Vagina (tissue), 2 donors: ENCODE results near the gene BBIP1. TPM values are rescaled to one million over a fixed set of nuclear protein-coding genes. Genes with fewer than 3 reads are reported as not detected.

Source experiments
- DNase-seq, 2 donors: peaks; one replicate each; pipeline ENCODE4 v3.0.0-alpha.2; 2017; ENCODE audit errors: extremely low spot score in 2 of 2
- H3K27ac ChIP-seq: fragments of 200-600 bp; sonication (generic); one replicate; pipeline ENCODE4 v1.5.1; 2019
- H3K27me3 ChIP-seq: fragments of 200-600 bp; sonication (generic); one replicate; pipeline ENCODE4 v1.5.1; 2019
- H3K36me3 ChIP-seq, 2 donors: fragments of 200-600 bp; sonication (generic); one replicate each; pipeline ENCODE4 v1.5.1; 2017 to 2019
- H3K4me1 ChIP-seq: fragments of 200-600 bp; sonication (generic); one replicate; pipeline ENCODE4 v1.5.1; 2019
- H3K4me3 ChIP-seq, 2 donors: fragments of 200-600 bp; sonication (generic); 1 replicate in 1 of 2; 2 replicates in 1 of 2; pipeline ENCODE4 v1.5.1; 2016 to 2019
- H3K9me3 ChIP-seq: fragments of 200-600 bp; sonication (generic); one replicate; pipeline ENCODE4 v1.5.1; 2019
- POLR2A ChIP-seq, 2 donors: fragments of 450-650 bp; IDR thresholded peaks; one replicate each; pipeline ENCODE4 v1.6.1; 2017; ENCODE audit warnings: antibody characterized with exemption in 2 of 2, mild to moderate bottlenecking in 2 of 2, moderate library complexity in 2 of 2
- POLR2AphosphoS5 ChIP-seq, 2 donors: sonication (generic); formaldehyde crosslinking; IDR thresholded peaks; one replicate each; pipeline ENCODE4 v1.9.0; 2017; ENCODE audit warnings: antibody characterized with exemption in 2 of 2, mild to moderate bottlenecking in 2 of 2, low read depth in 1 of 2; ENCODE audit not compliant: insufficient read depth in 1 of 2
- intact Hi-C: fragments of 100-400 bp; cut with DNase I; formaldehyde crosslinking; loops from one replicate; pipeline ENCODE4 v1.15.1; 2023
- total RNA-seq: library from RNA; depleted of rRNA; stranded (reverse); fragments of >200 nt; gene quantifications from one replicate; pipeline ENCODE4 v1.2.3, GENCODE V29; 2016
- TF ChIP-seq, protein P1 (sequence below), 3 experiments: fragments of 450-650 bp in 2 of 3; fragments of 200-600 bp in 1 of 3; sonication (generic) in 1 of 3; IDR thresholded peaks; one replicate each; pipeline ENCODE4 v1.5.1; 2017 to 2019; ENCODE audit warnings: antibody characterized with exemption in 3 of 3, mild to moderate bottlenecking in 2 of 3, moderate library complexity in 2 of 3

Gene BBIP1
- total RNA-seq, 1 donor from 2014 or later, result 15.2 TPM

GRCh38 chr10:110957606-110958005 lies 38.6 kb upstream of the BBIP1 start:
- Histone ChIP-seq H3K4me3 (no peak overlapping the region), H3K9me3 (no peaks in the 10 kb centered on the region), H3K27ac (no peak overlapping the region), H3K4me1 (peaks cover 18% of the 10 kb centered on the region), H3K27me3 (no peaks in the 10 kb centered on the region), H3K36me3 (no peaks in the 10 kb centered on the region)
- TF ChIP-seq, protein P1, sequence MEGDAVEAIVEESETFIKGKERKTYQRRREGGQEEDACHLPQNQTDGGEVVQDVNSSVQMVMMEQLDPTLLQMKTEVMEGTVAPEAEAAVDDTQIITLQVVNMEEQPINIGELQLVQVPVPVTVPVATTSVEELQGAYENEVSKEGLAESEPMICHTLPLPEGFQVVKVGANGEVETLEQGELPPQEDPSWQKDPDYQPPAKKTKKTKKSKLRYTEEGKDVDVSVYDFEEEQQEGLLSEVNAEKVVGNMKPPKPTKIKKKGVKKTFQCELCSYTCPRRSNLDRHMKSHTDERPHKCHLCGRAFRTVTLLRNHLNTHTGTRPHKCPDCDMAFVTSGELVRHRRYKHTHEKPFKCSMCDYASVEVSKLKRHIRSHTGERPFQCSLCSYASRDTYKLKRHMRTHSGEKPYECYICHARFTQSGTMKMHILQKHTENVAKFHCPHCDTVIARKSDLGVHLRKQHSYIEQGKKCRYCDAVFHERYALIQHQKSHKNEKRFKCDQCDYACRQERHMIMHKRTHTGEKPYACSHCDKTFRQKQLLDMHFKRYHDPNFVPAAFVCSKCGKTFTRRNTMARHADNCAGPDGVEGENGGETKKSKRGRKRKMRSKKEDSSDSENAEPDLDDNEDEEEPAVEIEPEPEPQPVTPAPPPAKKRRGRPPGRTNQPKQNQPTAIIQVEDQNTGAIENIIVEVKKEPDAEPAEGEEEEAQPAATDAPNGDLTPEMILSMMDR (IDR thresholded peaks at IDR 0.05), result no peak
- no peak for TF ChIP-seq POLR2A (IDR thresholded peaks at IDR 0.05)
- intact Hi-C loops, result no loop called here
- no peak for DNase-seq

DNA sequence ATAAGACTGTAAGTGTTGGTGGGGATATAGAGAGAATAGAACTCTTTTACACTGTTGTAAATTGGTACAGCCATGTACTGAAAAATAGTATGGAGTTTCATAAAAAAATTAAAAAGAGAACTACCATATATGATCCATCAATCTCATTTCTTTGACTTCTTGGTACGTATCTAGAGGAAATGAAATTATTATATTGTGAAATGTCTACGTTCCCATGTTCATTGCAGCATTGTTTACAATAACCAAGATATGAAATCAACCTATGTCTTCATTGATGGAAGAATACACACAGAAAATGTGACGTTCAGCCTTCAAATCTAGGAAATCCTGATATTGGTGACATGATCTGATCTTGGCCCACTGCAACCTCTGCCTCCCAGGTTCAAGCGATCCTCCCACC lies 32.4 kb upstream of the BBIP1 start:
- no peak for TF ChIP-seq POLR2AphosphoS5 (IDR thresholded peaks at IDR 0.05; ENCODE audit: insufficient read depth in 1 of 2, low read depth in 1 of 2)
- TF ChIP-seq, protein P1 (IDR thresholded peaks at IDR 0.05), result no peak
- TF ChIP-seq POLR2A (IDR thresholded peaks at IDR 0.05), result no peak
- no peak overlapping the region for H3K27ac ChIP-seq
- no peaks in the 10 kb centered on the region for H3K9me3 ChIP-seq
- no peaks in the 10 kb centered on the region for H3K27me3 ChIP-seq
- intact Hi-C loops, result no loop called here
- peaks cover 4% of the 10 kb centered on the region for H3K4me1 ChIP-seq
- no peaks in the 10 kb centered on the region for H3K36me3 ChIP-seq
- no peak overlapping the region for H3K4me3 ChIP-seq
- no peak for DNase-seq

DNA sequence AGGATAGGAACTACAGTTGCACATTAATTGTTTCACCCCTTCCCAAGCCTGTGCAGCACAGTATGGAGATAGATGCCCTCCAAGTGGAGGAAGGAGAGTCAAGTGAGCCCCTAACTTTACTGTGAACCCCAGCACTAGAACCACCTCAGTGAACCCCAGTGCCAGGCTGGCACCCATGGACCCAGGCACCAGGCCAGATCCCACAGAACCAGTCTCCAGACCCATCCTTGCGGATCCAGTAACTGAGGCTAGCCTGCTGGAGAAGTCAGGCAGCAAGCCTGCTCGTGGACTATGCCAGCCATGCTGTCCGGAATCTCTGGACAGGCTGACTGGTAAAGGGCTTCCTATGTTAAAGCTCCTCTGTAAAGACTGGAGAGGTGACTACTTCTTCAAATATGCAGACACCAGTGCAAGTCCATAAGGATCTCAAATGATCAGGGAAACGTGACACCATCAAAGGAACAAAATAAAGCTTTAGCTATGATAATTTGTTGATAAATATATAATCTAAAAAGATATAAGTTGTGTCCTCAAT lies 28.1 kb upstream of the BBIP1 start:
- H3K4me1 ChIP-seq, result peaks cover 21% of the 10 kb centered on the region
- no peaks in the 10 kb centered on the region for H3K36me3 ChIP-seq
- DNase-seq, result no peak
- intact Hi-C loops, result no loop called here
- no peaks in the 10 kb centered on the region for H3K27me3 ChIP-seq
- H3K4me3 ChIP-seq, result no peak overlapping the region
- no peaks in the 10 kb centered on the region for H3K9me3 ChIP-seq
- TF ChIP-seq, protein P1 (IDR thresholded peaks at IDR 0.05), result no peak
- TF ChIP-seq POLR2A (IDR thresholded peaks at IDR 0.05) (no peak), POLR2AphosphoS5 (IDR thresholded peaks at IDR 0.05; ENCODE audit: insufficient read depth in 1 of 2, low read depth in 1 of 2) (no peak)
- no peak overlapping the region for H3K27ac ChIP-seq

- intact Hi-C loops, result no loop called here
Measured at GRCh38 chr10:110946496-110946895, 27.5 kb upstream of the BBIP1 start.

GRCh38 chr10:110944792-110945396 lies 25.9 kb upstream of the BBIP1 start:
- Histone ChIP-seq H3K36me3 (no peaks in the 10 kb centered on the region), H3K27me3 (no peaks in the 10 kb centered on the region), H3K9me3 (no peaks in the 10 kb centered on the region), H3K27ac (no peak overlapping the region), H3K4me1 (peaks cover 21% of the 10 kb centered on the region), H3K4me3 (no peak overlapping the region)
- TF ChIP-seq POLR2AphosphoS5 (IDR thresholded peaks at IDR 0.05; ENCODE audit: insufficient read depth in 1 of 2, low read depth in 1 of 2), result no peak
- TF ChIP-seq POLR2A (IDR thresholded peaks at IDR 0.05), result no peak
- TF ChIP-seq, protein P1 (IDR thresholded peaks at IDR 0.05), result no peak
- intact Hi-C loops, result no loop called here
- no peak for DNase-seq

More at GRCh38 chr10:110946496-110946895, 27.5 kb upstream of the BBIP1 start:
- no peak overlapping the region for H3K4me3 ChIP-seq
- H3K4me1 ChIP-seq, result peaks cover 21% of the 10 kb centered on the region
- TF ChIP-seq POLR2AphosphoS5 (IDR thresholded peaks at IDR 0.05; ENCODE audit: insufficient read depth in 1 of 2, low read depth in 1 of 2), result no peak
- no peak for TF ChIP-seq POLR2A (IDR thresholded peaks at IDR 0.05)
- TF ChIP-seq, protein P1 (IDR thresholded peaks at IDR 0.05), result no peak
- no peaks in the 10 kb centered on the region for H3K9me3 ChIP-seq
- no peaks in the 10 kb centered on the region for H3K36me3 ChIP-seq
- H3K27me3 ChIP-seq, result no peaks in the 10 kb centered on the region
- H3K27ac ChIP-seq, result no peak overlapping the region
- no peak for DNase-seq
